HG03571 (cell line): ENCODE results near the gene SLC15A1.

ENCODE experiments used
- ATAC-seq: cut with Tn5 transposase; IDR thresholded peaks from one replicate; pipeline ENCODE4 v1.9.1; 2021; ENCODE audit not compliant: unreplicated experiment

Gene SLC15A1

GRCh38 chr13:98752467-98753290, at the start of gene SLC15A1:
SLC15A1 (minus strand) TSS chr13:98752672; CDS start chr13:98752598, 74 bp downstream.
- ATAC-seq: no peak

DNA sequence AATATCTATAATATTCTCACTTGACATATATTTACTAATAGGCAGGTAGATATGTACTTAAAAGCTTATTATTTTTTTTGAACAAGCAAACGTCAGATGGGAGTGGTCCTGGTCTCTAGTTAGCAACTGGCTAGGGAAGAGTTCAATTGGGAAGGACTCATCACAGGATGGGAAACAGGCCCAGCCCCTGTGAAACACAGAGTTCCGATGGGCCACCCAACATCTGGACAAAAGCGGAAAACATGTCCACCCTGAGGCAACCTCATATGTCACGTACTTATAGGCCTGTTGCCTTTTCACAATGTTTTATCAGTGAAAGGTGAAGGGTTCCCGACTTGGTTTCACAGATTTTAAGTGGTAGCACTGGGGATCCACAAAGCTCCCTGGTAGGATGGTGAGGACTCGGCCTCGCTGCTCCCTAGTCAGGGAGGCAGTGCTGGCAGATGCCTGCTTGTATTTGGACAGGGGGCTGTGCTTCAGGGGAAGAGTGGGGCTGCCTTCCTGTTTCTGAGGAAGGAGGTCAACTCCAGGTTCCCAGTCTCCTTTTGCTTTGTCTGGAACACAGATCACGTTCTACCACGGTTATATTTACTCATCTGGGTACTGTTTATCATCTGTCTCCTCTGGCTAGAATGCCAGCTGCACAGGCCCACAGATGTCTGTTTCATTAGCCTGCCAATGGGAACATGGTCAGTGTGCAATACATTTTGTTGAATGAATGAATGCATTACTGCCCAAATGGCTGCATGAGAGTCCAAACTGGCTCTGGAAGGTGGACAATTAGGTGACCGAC, 49.4 kb upstream of the SLC15A1 start:
- no peak for ATAC-seq

DNA sequence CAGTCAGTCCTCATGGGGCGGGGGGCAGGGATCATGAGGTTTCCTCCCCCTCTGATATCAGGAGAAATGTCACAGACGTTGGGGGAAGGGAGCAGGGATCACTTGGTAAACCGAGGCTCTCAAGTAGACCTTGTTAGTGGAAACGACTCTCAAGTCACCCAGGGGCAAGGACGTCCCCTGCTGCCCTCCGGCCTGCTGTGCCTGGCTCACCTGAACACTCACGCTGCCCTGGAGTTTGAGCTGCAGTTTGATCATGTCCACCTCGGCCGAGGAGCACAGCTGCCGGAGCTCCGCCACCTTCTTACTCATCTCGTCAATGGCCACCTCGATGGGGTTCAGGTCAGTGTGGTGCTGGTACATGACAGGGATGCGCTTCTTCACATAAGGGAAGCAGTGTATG, 47.6 kb upstream of the SLC15A1 start:
- no peak for ATAC-seq

DNA sequence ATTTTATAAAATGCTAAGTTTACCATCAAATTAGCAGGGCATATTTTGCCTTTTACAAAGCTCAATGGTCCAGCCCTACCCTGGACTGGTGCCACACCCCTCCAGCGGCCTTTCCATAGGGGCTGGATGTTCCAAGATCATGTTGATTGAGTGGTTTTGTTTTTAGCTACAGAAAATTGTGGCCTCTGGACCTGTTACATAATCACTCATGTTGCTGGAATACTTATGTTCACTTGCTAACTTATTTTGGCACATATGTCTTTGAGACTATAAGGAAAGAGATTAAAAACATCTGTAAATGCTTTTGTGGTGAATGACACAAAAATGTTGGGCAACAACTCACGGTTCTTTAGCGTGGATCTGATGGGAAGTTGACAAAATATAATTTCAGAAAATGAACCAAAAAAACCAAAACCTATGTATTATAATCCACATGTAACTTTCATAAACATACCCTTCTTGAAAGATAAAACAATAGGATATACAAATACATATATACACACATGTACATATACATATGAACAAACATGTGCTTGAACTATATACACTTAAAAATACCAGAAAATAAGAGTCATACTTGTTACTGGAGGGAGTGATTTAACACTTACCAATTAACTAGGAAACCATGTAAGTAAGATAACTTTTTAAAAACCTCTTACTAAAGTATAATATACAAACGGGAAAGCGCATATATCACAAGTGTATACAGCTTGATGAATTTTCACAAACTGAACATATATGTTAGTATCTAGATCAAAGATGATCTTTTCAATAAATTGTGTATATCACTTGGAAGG, 46.6 kb upstream of the SLC15A1 start:
- ATAC-seq: no peak

DNA sequence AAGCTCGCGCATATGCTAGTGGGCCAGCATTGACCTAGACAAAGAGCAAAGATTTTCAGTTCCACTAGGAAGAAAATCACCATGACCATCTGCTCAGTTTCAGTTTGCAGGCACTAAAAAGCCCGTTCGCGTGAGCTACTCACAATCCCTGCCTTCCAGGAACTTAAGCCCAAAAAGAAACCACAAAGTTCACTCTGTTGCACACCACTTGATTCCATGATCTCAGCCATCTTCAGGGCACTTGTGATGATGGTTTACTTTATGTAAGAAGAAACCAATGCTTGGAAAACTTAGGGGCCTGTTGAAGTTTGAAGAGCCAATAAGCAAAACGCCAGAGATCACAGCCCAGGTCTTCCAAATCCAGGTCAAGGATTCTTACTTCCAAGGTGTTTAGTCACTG, 45.0 kb upstream of the SLC15A1 start:
- ATAC-seq: no peak

DNA sequence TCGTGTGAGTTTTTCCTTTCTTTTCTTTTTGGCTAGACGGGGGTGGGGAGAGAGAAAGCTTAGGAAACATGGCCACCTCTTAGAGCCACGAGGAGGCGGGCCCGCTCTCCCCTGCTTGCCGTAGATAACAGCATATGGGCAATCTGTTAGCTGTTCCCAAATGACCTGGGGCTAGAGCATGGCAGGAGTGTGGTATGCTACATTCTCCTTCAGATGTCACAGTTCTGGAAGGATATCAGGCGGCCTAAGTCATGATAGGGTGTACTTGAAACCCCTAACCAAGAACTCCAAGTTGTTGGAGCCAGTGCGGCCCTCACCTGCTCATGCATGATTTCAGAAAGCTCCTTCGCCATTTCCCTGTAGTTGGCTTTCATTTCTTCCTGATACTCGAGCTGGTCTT, 44.3 kb upstream of the SLC15A1 start:
- no peak for ATAC-seq

- no peak for ATAC-seq
These were observed 43.7 kb upstream of the SLC15A1 start for GRCh38 chr13:98796191-98796590.

- no peak for ATAC-seq
These were observed 42.7 kb upstream of the SLC15A1 start for GRCh38 chr13:98795220-98795619.

GRCh38 chr13:98794498-98794897, 42.0 kb upstream of the SLC15A1 start:
- no peak for ATAC-seq

DNA sequence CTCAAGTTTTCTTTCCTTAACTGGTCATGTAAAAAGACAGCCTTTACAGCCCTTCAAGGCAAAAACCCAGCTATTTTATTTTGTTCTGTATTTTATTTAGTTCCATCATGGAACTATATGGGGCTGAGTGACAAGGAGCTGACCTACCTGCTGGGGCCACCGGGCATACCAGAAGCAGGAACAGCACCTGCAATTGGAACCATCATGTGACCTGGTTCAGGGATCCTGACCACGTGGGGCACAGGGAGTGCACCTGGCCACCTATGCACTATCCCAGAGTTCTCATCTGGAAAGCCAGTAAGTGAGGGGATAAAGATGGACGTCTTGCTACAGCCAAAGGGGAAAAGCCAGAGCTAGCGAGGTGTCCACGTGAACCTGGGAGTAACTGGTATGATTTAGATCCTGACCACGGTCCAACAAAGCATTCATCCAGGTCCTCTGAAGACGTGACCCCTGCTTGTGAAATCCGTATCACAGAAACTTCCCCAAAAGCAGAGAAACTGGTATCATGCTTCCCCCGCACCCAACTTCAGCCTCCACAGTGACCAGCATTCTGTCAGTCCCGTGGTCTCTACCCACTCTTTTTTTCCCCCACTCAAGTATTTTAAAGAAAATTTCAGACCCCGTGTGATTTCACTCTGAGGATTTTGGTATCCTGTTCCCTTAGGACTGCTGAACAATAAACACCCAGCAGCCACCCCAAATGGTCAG, 40.5 kb upstream of the SLC15A1 start:
- ATAC-seq: no peak

- no peak for ATAC-seq
These were observed 39.8 kb upstream of the SLC15A1 start for GRCh38 chr13:98792321-98792720.

GRCh38 chr13:98791611-98792010, 39.1 kb upstream of the SLC15A1 start:
- no peak for ATAC-seq

- no peak for ATAC-seq
These were observed 35.5 kb upstream of the SLC15A1 start for GRCh38 chr13:98787996-98788395.

DNA sequence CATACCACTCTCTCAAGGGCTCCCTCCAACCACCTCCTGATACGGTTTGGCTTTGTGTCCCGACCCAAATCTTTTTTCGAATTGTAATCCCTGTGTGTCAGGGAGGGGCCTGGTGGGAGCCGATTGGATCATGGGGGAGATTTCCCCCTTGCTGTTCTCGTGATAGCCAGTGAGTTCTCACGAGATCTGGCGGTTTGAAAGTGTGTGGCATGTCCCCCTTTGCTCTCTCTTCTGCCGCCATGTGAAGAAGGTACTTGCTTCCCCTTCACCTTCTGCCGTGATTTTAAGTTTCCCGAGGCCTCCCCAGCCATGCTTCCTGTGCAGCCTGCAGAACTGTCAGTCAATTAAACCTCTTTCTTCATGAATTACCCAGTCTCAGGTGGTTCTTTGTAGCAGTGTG, 34.7 kb upstream of the SLC15A1 start:
- no peak for ATAC-seq

- ATAC-seq: no peak
These were observed 33.6 kb upstream of the SLC15A1 start for GRCh38 chr13:98786023-98786422.

GRCh38 chr13:98785405-98785804, 32.9 kb upstream of the SLC15A1 start:
- ATAC-seq: no peak

DNA sequence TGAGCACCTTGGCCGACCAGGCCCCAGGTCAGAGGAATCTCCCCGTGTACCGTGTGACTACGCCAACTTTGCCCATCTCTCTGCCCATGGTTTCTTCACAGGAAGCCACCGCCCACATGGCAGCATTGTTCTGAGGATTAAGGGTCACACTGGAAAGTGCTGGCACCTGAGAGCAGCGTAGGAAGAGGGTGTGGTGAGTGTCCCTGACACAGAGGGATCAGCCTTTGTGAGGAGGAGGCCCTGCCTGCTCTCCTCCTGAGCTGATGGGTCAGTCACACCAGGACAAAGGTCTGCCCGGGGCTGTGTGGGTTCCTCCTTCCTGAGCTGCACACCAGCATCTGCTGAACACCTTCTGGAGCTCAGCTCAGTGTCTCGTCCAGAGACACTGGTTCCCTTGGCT, 32.2 kb upstream of the SLC15A1 start:
- no peak for ATAC-seq

- ATAC-seq: no peak
These were observed 31.5 kb upstream of the SLC15A1 start for GRCh38 chr13:98783856-98784478.

GRCh38 chr13:98782654-98783053, 30.2 kb upstream of the SLC15A1 start:
- no peak for ATAC-seq

- ATAC-seq: no peak
These were observed 29.4 kb upstream of the SLC15A1 start for GRCh38 chr13:98781905-98782304.
